Natural killer cell (primary cell): ENCODE data around the gene MON2. TPM values are rescaled to one million over a fixed set of nuclear protein-coding genes. Genes with fewer than 3 reads are reported as not detected.

ENCODE experiments used
- ATAC-seq, 3 donors: fragments of 150-1000 bp in 2 of 3; fragments of 200-7000 bp in 1 of 3; cut with Tn5 transposase; 1 replicate in 1 of 3; 2 replicates in 2 of 3; pipeline ENCODE4 v1.10.0; 2021; ENCODE audit warnings: mild to moderate bottlenecking in 2 of 3, moderate library complexity in 2 of 3
- DNase-seq, 2 donors: peaks; one replicate each; pipeline versions ENCODE4 v3.0.0 to v3.0.0-alpha.2; 2013 to 2021; ENCODE audit warnings: mixed read lengths in 1 of 2
- H3K27ac ChIP-seq: one replicate; pipeline ENCODE4 v1.5.1; 2013; ENCODE audit warnings: mild to moderate bottlenecking, low read length
- H3K27me3 ChIP-seq: one replicate; pipeline ENCODE4 v1.6.1; 2013; ENCODE audit warnings: low read length; ENCODE audit not compliant: control insufficient read depth, insufficient read depth
- H3K36me3 ChIP-seq: one replicate; pipeline ENCODE4 v1.6.1; 2013; ENCODE audit warnings: low read length; ENCODE audit not compliant: control insufficient read depth, insufficient read depth
- H3K4me1 ChIP-seq: one replicate; pipeline ENCODE4 v1.6.1; 2013; ENCODE audit warnings: low read length; ENCODE audit not compliant: control insufficient read depth, insufficient read depth
- H3K4me3 ChIP-seq: one replicate; pipeline ENCODE4 v1.5.1; 2013; ENCODE audit warnings: low read length
- H3K9me3 ChIP-seq: one replicate; pipeline ENCODE4 v1.6.1; 2013; ENCODE audit warnings: low read length; ENCODE audit not compliant: control insufficient read depth, insufficient read depth
- H3K27ac Mint-ChIP-seq, 2 donors: one replicate each; pipeline ENCODE4 v1.8.0; 2022; ENCODE audit warnings: mild to moderate bottlenecking in 2 of 2, mixed read lengths in 2 of 2, moderate library complexity in 1 of 2
- H3K27me3 Mint-ChIP-seq, 2 donors: one replicate each; pipeline ENCODE4 v1.8.0; 2022; ENCODE audit warnings: low read depth in 2 of 2, mixed read lengths in 2 of 2
- H3K36me3 Mint-ChIP-seq: one replicate; pipeline ENCODE4 v1.8.0; 2022; ENCODE audit warnings: mixed read lengths
- H3K4me1 Mint-ChIP-seq, 2 donors: one replicate each; pipeline ENCODE4 v1.8.0; 2022; ENCODE audit warnings: mixed read lengths in 2 of 2
- H3K4me3 Mint-ChIP-seq: one replicate; pipeline ENCODE4 v1.8.0; 2022; ENCODE audit warnings: mild to moderate bottlenecking, moderate library complexity, mixed read lengths
- H3K9me3 Mint-ChIP-seq, 2 donors: one replicate each; pipeline ENCODE4 v1.8.0; 2022; ENCODE audit warnings: mixed read lengths in 2 of 2
- WGBS: methylation state at CpG from one replicate; pipeline ENCODE4 v1.1.7; 2013; ENCODE audit warnings: missing lambda C conversion rate; ENCODE audit not compliant: insufficient coverage; 5-methylcytosine and 5-hydroxymethylcytosine counted together
- intact Hi-C: fragments of 100-400 bp; cut with micrococcal nuclease; formaldehyde crosslinking; loops from one replicate; pipeline ENCODE4 v1.14.2; 2022
- total RNA-seq, 4 donors: library from RNA; stranded (reverse); fragments of 120-200 nt in 1 of 4; gene quantifications; one replicate each; pipeline versions ENCODE4 v1.2.3 to v1.2.4, GENCODE V29; 2013 to 2022
- TF ChIP-seq, protein P1 (sequence below): fragments of 200-600 bp; IDR thresholded peaks from one replicate; pipeline ENCODE4 v1.8.0; 2022; ENCODE audit warnings: antibody characterized with exemption

The MON2 gene
- total RNA-seq, 3 donors from 2014 or later (not counting 1 experiment from before 2014, with no cell fraction given), result 80.0 to 100 (median 86.7) TPM

GRCh38 chr12:62629971-62630739 is 163.5 kb downstream of the MON2 start:
- no peaks in the 10 kb centered on the region for H3K36me3 ChIP-seq
- H3K9me3 ChIP-seq, result no peaks in the 10 kb centered on the region
- TF ChIP-seq, protein P1, sequence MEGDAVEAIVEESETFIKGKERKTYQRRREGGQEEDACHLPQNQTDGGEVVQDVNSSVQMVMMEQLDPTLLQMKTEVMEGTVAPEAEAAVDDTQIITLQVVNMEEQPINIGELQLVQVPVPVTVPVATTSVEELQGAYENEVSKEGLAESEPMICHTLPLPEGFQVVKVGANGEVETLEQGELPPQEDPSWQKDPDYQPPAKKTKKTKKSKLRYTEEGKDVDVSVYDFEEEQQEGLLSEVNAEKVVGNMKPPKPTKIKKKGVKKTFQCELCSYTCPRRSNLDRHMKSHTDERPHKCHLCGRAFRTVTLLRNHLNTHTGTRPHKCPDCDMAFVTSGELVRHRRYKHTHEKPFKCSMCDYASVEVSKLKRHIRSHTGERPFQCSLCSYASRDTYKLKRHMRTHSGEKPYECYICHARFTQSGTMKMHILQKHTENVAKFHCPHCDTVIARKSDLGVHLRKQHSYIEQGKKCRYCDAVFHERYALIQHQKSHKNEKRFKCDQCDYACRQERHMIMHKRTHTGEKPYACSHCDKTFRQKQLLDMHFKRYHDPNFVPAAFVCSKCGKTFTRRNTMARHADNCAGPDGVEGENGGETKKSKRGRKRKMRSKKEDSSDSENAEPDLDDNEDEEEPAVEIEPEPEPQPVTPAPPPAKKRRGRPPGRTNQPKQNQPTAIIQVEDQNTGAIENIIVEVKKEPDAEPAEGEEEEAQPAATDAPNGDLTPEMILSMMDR, result no peak
- Mint-ChIP-seq H3K9me3 (no peaks in the 10 kb centered on the region), H3K4me1 (peaks cover 11 to 17% of the 10 kb centered on the region in 2 donors), H3K4me3 (no peak overlapping the region), H3K36me3 (no peaks in the 10 kb centered on the region), H3K27me3 (peaks cover 68 to 71% of the 10 kb centered on the region in 2 donors), H3K27ac (no peak overlapping the region)
- 91% methylated on average over 5 of the region's 5 CpGs for WGBS
- ATAC-seq (no peak), DNase-seq (no peak)
- H3K27me3 ChIP-seq, result peaks cover 46% of the 10 kb centered on the region
- peaks cover 14% of the 10 kb centered on the region for H3K4me1 ChIP-seq
- no peak overlapping the region for H3K27ac ChIP-seq
- intact Hi-C loops, result no loop called here
- no peak overlapping the region for H3K4me3 ChIP-seq

DNA sequence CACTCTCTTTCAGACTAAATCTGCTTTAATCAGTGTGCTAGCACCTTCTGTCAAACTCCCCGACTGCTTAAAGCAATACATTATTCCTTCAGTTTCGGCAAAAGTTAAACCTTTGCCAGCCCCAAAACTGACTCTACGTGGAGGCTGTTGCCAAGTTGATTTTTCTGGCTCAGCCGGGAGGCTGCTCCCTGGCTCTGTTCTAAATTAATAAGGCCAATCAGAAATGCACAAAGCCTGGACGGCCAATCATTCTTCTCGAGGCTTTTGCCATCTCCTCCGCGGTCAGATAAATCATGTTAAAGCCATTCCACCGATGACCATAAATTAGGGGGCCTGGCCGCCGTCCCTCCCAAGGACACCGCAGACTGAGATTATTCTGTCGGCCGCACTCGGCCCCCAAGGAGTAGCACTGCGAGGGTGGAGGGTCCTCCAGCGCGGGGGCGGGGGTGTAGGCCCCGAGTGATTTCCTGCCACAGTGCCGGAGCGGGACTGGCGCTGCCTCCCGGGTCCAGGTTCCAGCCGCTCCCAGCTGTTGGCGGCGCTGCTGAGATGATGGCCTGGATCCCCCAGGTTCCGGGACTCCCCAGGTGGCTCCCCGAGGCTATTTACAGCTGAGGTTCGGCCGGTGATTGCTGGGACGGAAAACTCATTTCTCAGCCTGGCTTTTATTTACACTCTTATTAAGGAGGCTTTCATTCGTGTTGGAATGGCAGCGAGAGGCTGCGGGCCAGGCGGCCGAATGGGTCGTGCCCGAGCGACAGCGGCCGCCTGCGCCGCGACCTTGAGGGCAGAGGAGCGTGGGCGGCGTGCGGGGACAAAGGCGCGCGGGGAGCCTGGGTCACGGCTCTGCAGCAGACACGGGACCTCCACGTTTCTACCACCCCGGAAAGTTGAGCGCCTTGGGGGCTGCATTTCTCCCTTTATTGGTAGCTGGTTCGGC is 165.1 kb downstream of the MON2 start:
- H3K36me3 Mint-ChIP-seq, result no peaks in the 10 kb centered on the region
- peaks cover 11 to 17% of the 10 kb centered on the region in 2 donors for H3K4me1 Mint-ChIP-seq
- DNase-seq (peak in 1 of 2 donors; percentile 51), ATAC-seq (peak; percentile 58 to 73 (median 67))
- peak overlapping the region; percentile 93 for H3K4me3 Mint-ChIP-seq
- no peak overlapping the region for H3K27ac ChIP-seq
- H3K27me3 Mint-ChIP-seq, result peaks cover 60 to 77% of the 10 kb centered on the region in 2 donors
- peak overlapping the region; percentile 33 for H3K4me3 ChIP-seq
- WGBS, result 5% methylated on average over 58 of the region's 58 CpGs
- no peaks in the 10 kb centered on the region for H3K36me3 ChIP-seq
- no peaks in the 10 kb centered on the region for H3K9me3 Mint-ChIP-seq
- H3K27ac Mint-ChIP-seq, result peak overlapping the region in 1 of 2 donors; percentile 77
- H3K4me1 ChIP-seq, result peaks cover 14% of the 10 kb centered on the region
- intact Hi-C loops, result no loop called here
- TF ChIP-seq, protein P1, result no peak
- no peaks in the 10 kb centered on the region for H3K9me3 ChIP-seq
- peaks cover 46% of the 10 kb centered on the region for H3K27me3 ChIP-seq

GRCh38 chr12:62632411-62632918 is 165.8 kb downstream of the MON2 start:
- Mint-ChIP-seq H3K4me3 (peak overlapping the region; percentile 93), H3K36me3 (no peaks in the 10 kb centered on the region), H3K4me1 (peaks cover 11 to 17% of the 10 kb centered on the region in 2 donors), H3K27me3 (peaks cover 56 to 70% of the 10 kb centered on the region in 2 donors), H3K9me3 (no peaks in the 10 kb centered on the region), H3K27ac (peak overlapping the region in 1 of 2 donors; percentile 77)
- Histone ChIP-seq H3K27me3 (peaks cover 47% of the 10 kb centered on the region), H3K27ac (no peak overlapping the region), H3K4me1 (peaks cover 14% of the 10 kb centered on the region), H3K9me3 (no peaks in the 10 kb centered on the region), H3K36me3 (no peaks in the 10 kb centered on the region), H3K4me3 (peak overlapping the region; percentile 33)
- peak in 1 of 2 donors; percentile 19 for DNase-seq
- 5% methylated on average over 22 of the region's 22 CpGs for WGBS
- TF ChIP-seq, protein P1, result no peak
- peak; percentile 19 to 51 (median 39) for ATAC-seq
- intact Hi-C loops, result no loop called here
